B cell (primary cell): ENCODE data around the gene ILDR1.

Experiments used
- CTCF ChIP-seq: fragments of 200-600 bp; IDR thresholded peaks from one replicate; pipeline ENCODE4 v1.8.0; 2022; ENCODE audit warnings: antibody characterized with exemption, mild to moderate bottlenecking
- EZH2 ChIP-seq: IDR thresholded peaks from 2 replicates; pipeline ENCODE4 v1.6.1; 2012; ENCODE audit warnings: borderline replicate concordance, low read depth, mild to moderate bottlenecking, moderate library complexity, low read length; ENCODE audit not compliant: insufficient read depth, poor library complexity, severe bottlenecking

- TF ChIP-seq CTCF (no peak), EZH2 (no peak)
Observed at GRCh38 chr3:121998030-121998580, 23.9 kb downstream of the ILDR1 start.
